H4 (cell line): ENCODE measurements around the gene LTB4R. TPM values are rescaled to one million over a fixed set of nuclear protein-coding genes. Genes with fewer than 3 reads are reported as not detected.

Source experiments
- total RNA-seq: library from RNA; depleted of rRNA; stranded (reverse); fragments of >200 nt; shearing (Covaris generic); gene quantifications from 2 replicates; pipeline ENCODE4 v1.2.3, GENCODE V29; 2014; rRNA removed

Gene LTB4R
- total RNA-seq, 1 experiment from 2014 or later = 0.39 TPM

Other genes starting within 250 kb of the LTB4R start
- gene CPNE6, start 239.9 kb upstream of the LTB4R start, total RNA-seq = not detected in 2 replicates
- gene PCK2, start 217.2 kb upstream of the LTB4R start, total RNA-seq = 14.3 and 16.0 TPM in 2 replicates
- gene DCAF11, start 196.7 kb upstream of the LTB4R start, total RNA-seq = 53.4 and 78.4 TPM in 2 replicates
- 1.0 and 1.6 TPM in 2 replicates for gene NRL, start 196.6 kb upstream of the LTB4R start, total RNA-seq
- not detected in 2 replicates for gene FITM1, start 180.8 kb upstream of the LTB4R start, total RNA-seq
- 584 and 638 TPM in 2 replicates for gene PSME1, start 175.3 kb upstream of the LTB4R start, total RNA-seq
- 26.7 and 38.1 TPM in 2 replicates for gene EMC9, start 169.9 kb upstream of the LTB4R start, total RNA-seq
- 346 and 383 TPM in 2 replicates for gene PSME2, start 164.9 kb upstream of the LTB4R start, total RNA-seq
- gene RNF31, start 164.0 kb upstream of the LTB4R start, total RNA-seq = 44.3 and 107 TPM in 2 replicates
- 75.0 and 84.3 TPM in 2 replicates for gene IRF9, start 150.2 kb upstream of the LTB4R start, total RNA-seq
- gene REC8, start 139.4 kb upstream of the LTB4R start, total RNA-seq = 0.14 and 0.54 TPM in 2 replicates
- 42.7 and 49.3 TPM in 2 replicates for gene IPO4, start 122.7 kb upstream of the LTB4R start, total RNA-seq
- gene TM9SF1, start 116.1 kb upstream of the LTB4R start, total RNA-seq = 96.0 and 96.4 TPM in 2 replicates
- gene TSSK4, start 105.8 kb upstream of the LTB4R start, total RNA-seq = not detected in 2 replicates
- 61.1 and 66.9 TPM in 2 replicates for gene CHMP4A, start 98.0 kb upstream of the LTB4R start, total RNA-seq
- gene MDP1, start 95.4 kb upstream of the LTB4R start, total RNA-seq = 35.6 and 36.7 TPM in 2 replicates
- 314 and 338 TPM in 2 replicates for gene NEDD8, start 79.1 kb upstream of the LTB4R start, total RNA-seq
- gene GMPR2, start 78.6 kb upstream of the LTB4R start, total RNA-seq = 78.4 and 98.2 TPM in 2 replicates
- 52.2 and 52.3 TPM in 2 replicates for gene TINF2, start 68.9 kb upstream of the LTB4R start, total RNA-seq
- gene TGM1, start 48.3 kb upstream of the LTB4R start, total RNA-seq = 0.12 and 0.74 TPM in 2 replicates
- gene RABGGTA, start 39.9 kb upstream of the LTB4R start, total RNA-seq = 15.1 and 18.9 TPM in 2 replicates
- 5.8 and 6.0 TPM in 2 replicates for gene DHRS1, start 11.7 kb upstream of the LTB4R start, total RNA-seq
- gene NOP9, start 11.7 kb upstream of the LTB4R start, total RNA-seq = 5.7 and 6.3 TPM in 2 replicates
- gene CIDEB, start 3.5 kb upstream of the LTB4R start, total RNA-seq = not detected in 2 replicates
- 0.33 and 0.45 TPM in 2 replicates for gene LTB4R2, start 1.4 kb upstream of the LTB4R start, total RNA-seq
- not detected in 2 replicates for gene ADCY4, start 23.6 kb downstream of the LTB4R start, total RNA-seq
- gene RIPK3, start 28.5 kb downstream of the LTB4R start, total RNA-seq = not detected in 2 replicates
- gene NFATC4, start 56.7 kb downstream of the LTB4R start, total RNA-seq = 7.1 and 9.5 TPM in 2 replicates
- gene NYNRIN, start 87.5 kb downstream of the LTB4R start, total RNA-seq = 0.14 and 0.21 TPM in 2 replicates
- 0.08 and 0.29 TPM in 2 replicates for gene CBLN3, start 118.2 kb downstream of the LTB4R start, total RNA-seq
- gene KHNYN, start 118.5 kb downstream of the LTB4R start, total RNA-seq = 12.8 and 15.0 TPM in 2 replicates
- 8.6 and 11.3 TPM in 2 replicates for gene SDR39U1, start 131.3 kb downstream of the LTB4R start, total RNA-seq
- not detected in 2 replicates for gene CMA1, start 196.8 kb downstream of the LTB4R start, total RNA-seq